ENCODE results near the gene KATNAL1.
A peak's percentile ranks its signal among the peaks of the same experiment; 100 is the strongest.
"Not testable (repeated sequence)": the region's sequence is repeated elsewhere in the genome, so short reads cannot be mapped to it uniquely, and the experiment has no call there.

The KATNAL1 gene

GRCh38 chr13:30259149-30259733 lies 48.1 kb downstream of the KATNAL1 start:
- not testable (repeated sequence) for H3K79me1 ChIP-seq (replicated peaks; ENCODE audit: low read length, poor library complexity, severe bottlenecking); H3K4me1 ChIP-seq (ENCODE audit: control insufficient read depth, insufficient read depth, low read depth, low read length); H3K4ac ChIP-seq (ENCODE audit: low read depth in 1 of 2, low read length in 2 of 2); H3K18ac ChIP-seq (ENCODE audit: low read depth in 1 of 2, low read length in 2 of 2); H2BK15ac ChIP-seq (ENCODE audit: low read depth, poor library complexity, severe bottlenecking); H4K8ac ChIP-seq (ENCODE audit: low read length); H3K14ac ChIP-seq (ENCODE audit: low read length in 2 of 2); H2AFZ ChIP-seq (ENCODE audit: low read depth, low read length); H3K4me3 ChIP-seq (ENCODE audit: insufficient read depth in 1 of 2, low read depth in 1 of 2, low read length in 2 of 2); H3K27me3 ChIP-seq (ENCODE audit: control insufficient read depth in 1 of 2, insufficient read depth in 1 of 2, low read length in 2 of 2); H2AK5ac ChIP-seq (ENCODE audit: low read length, severe bottlenecking); H2BK12ac ChIP-seq (ENCODE audit: low read length in 2 of 2); DNase-seq; H3K23ac ChIP-seq (ENCODE audit: low read length in 2 of 2); H3K9me3 ChIP-seq (ENCODE audit: control insufficient read depth, low read length); H3K4me2 ChIP-seq (ENCODE audit: low read length, poor library complexity, severe bottlenecking); H2BK5ac ChIP-seq (ENCODE audit: low read depth, low read length, poor library complexity, severe bottlenecking); H2BK120ac ChIP-seq (ENCODE audit: low read depth, low read length); H4K91ac ChIP-seq (ENCODE audit: low read length); H3K9ac ChIP-seq (ENCODE audit: low read length)
- H3K36me3 ChIP-seq (ENCODE audit: control insufficient read depth in 1 of 2, insufficient read depth in 2 of 2, low read depth in 1 of 2, low read length in 2 of 2) = peaks cover 0 to 15% of the 10 kb centered on the region in 2 experiments
- peak overlapping the region; percentile 81 for H3K27ac ChIP-seq (ENCODE audit: low read length, poor library complexity, severe bottlenecking)
- WGBS = over 99% methylated on average over 19 of the region's 22 CpGs

DNA sequence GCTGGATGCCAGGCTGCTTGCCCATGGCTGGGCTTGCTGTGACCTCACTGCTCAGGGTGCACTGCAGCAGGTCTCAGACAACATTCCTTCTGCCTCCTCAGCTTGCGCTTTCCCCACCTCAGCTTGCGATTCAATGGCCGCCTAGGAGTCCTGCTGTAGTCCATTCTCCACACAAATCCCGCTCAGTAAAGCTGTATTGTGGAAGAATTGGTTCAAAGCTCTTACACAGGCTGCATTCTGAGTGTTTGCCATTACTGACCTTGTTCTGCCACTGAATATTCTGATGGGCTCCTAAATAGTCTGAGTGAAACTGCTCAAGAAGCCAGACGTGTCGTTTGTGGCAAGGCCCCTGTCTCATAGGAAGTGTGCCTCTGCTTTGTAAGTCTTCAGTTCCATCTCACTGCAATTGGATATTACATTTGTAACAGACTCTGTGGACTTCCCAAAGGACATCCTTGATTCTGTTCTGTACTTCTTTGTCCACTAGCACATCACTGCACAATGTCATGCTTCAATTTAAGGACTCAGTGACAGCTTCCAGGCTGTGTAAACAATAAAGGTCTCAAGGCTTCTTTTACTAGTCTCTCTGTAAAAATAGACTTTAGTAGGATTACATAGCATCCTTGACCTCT lies 49.8 kb downstream of the KATNAL1 start:
- Histone ChIP-seq H3K36me3 (ENCODE audit: control insufficient read depth in 1 of 2, insufficient read depth in 2 of 2, low read depth in 1 of 2, low read length in 2 of 2) (peaks cover 0 to 27% of the 10 kb centered on the region in 2 experiments), H2AK5ac (ENCODE audit: low read length, severe bottlenecking) (no peak overlapping the region)

GRCh38 chr13:30256713-30257467 lies 50.5 kb downstream of the KATNAL1 start:
- Histone ChIP-seq H2BK12ac (ENCODE audit: low read length in 2 of 2) (peak overlapping the region in 1 of 2 experiments; percentile 98), H3K23ac (ENCODE audit: low read length in 2 of 2) (no peak overlapping the region), H3K14ac (ENCODE audit: low read length in 2 of 2) (no peak overlapping the region), H2BK120ac (ENCODE audit: low read depth, low read length) (no peak overlapping the region), H3K79me1 (replicated peaks; ENCODE audit: low read length, poor library complexity, severe bottlenecking) (peaks cover 2% of the 10 kb centered on the region), H2AK5ac (ENCODE audit: low read length, severe bottlenecking) (peak overlapping the region; percentile 6), H2BK15ac (ENCODE audit: low read depth, poor library complexity, severe bottlenecking) (no peak overlapping the region), H3K4ac (ENCODE audit: low read depth in 1 of 2, low read length in 2 of 2) (peak overlapping the region in 1 of 2 experiments; percentile 95), H3K4me3 (ENCODE audit: insufficient read depth in 1 of 2, low read depth in 1 of 2, low read length in 2 of 2) (no peak overlapping the region), H3K4me1 (ENCODE audit: control insufficient read depth, insufficient read depth, low read depth, low read length) (peaks cover 8% of the 10 kb centered on the region), H2AFZ (ENCODE audit: low read depth, low read length) (no peak overlapping the region), H3K18ac (ENCODE audit: low read depth in 1 of 2, low read length in 2 of 2) (peak overlapping the region; percentile 59 to 93), H3K4me2 (ENCODE audit: low read length, poor library complexity, severe bottlenecking) (no peak overlapping the region), H3K27ac (ENCODE audit: low read length, poor library complexity, severe bottlenecking) (peak overlapping the region; percentile 83), H4K8ac (ENCODE audit: low read length) (no peak overlapping the region), H4K91ac (ENCODE audit: low read length) (no peak overlapping the region), H3K9me3 (ENCODE audit: control insufficient read depth, low read length) (no peaks in the 10 kb centered on the region), H3K9ac (ENCODE audit: low read length) (no peak overlapping the region), H3K36me3 (ENCODE audit: control insufficient read depth in 1 of 2, insufficient read depth in 2 of 2, low read depth in 1 of 2, low read length in 2 of 2) (peaks cover 0 to 27% of the 10 kb centered on the region in 2 experiments), H3K27me3 (ENCODE audit: control insufficient read depth in 1 of 2, insufficient read depth in 1 of 2, low read length in 2 of 2) (no peaks in the 10 kb centered on the region), H2BK5ac (ENCODE audit: low read depth, low read length, poor library complexity, severe bottlenecking) (no peak overlapping the region)
- peak; percentile 33 for DNase-seq
- 89% methylated on average over 4 of the region's 5 CpGs for WGBS

More for the DNA sequence above, 49.8 kb downstream of the KATNAL1 start:
- H2AFZ ChIP-seq (ENCODE audit: low read depth, low read length) = no peak overlapping the region
- H3K23ac ChIP-seq (ENCODE audit: low read length in 2 of 2) = no peak overlapping the region
- DNase-seq = peak; percentile 62
- H3K4me2 ChIP-seq (ENCODE audit: low read length, poor library complexity, severe bottlenecking) = no peak overlapping the region
- no peak overlapping the region for H3K14ac ChIP-seq (ENCODE audit: low read length in 2 of 2)
- H4K91ac ChIP-seq (ENCODE audit: low read length) = no peak overlapping the region
- no peak overlapping the region for H3K4me3 ChIP-seq (ENCODE audit: insufficient read depth in 1 of 2, low read depth in 1 of 2, low read length in 2 of 2)
- H3K18ac ChIP-seq (ENCODE audit: low read depth in 1 of 2, low read length in 2 of 2) = peak overlapping the region; percentile 59 to 93
- no peaks in the 10 kb centered on the region for H3K9me3 ChIP-seq (ENCODE audit: control insufficient read depth, low read length)
- peaks cover 2% of the 10 kb centered on the region for H3K79me1 ChIP-seq (replicated peaks; ENCODE audit: low read length, poor library complexity, severe bottlenecking)
- H3K9ac ChIP-seq (ENCODE audit: low read length) = no peak overlapping the region
- H3K4me1 ChIP-seq (ENCODE audit: control insufficient read depth, insufficient read depth, low read depth, low read length) = peaks cover 8% of the 10 kb centered on the region
- no peaks in the 10 kb centered on the region for H3K27me3 ChIP-seq (ENCODE audit: control insufficient read depth in 1 of 2, insufficient read depth in 1 of 2, low read length in 2 of 2)
- no peak overlapping the region for H2BK5ac ChIP-seq (ENCODE audit: low read depth, low read length, poor library complexity, severe bottlenecking)
- no peak overlapping the region for H2BK120ac ChIP-seq (ENCODE audit: low read depth, low read length)
- H4K8ac ChIP-seq (ENCODE audit: low read length) = peak overlapping the region; percentile 27
- H3K4ac ChIP-seq (ENCODE audit: low read depth in 1 of 2, low read length in 2 of 2) = peak overlapping the region in 1 of 2 experiments; percentile 95
- H2BK15ac ChIP-seq (ENCODE audit: low read depth, poor library complexity, severe bottlenecking) = no peak overlapping the region
- H2BK12ac ChIP-seq (ENCODE audit: low read length in 2 of 2) = peak overlapping the region in 1 of 2 experiments; percentile 98
- H3K27ac ChIP-seq (ENCODE audit: low read length, poor library complexity, severe bottlenecking) = peak overlapping the region; percentile 83
- 50% methylated on average over 6 of the region's 6 CpGs for WGBS

GRCh38 chr13:30255696-30256095 lies 51.7 kb downstream of the KATNAL1 start:
- Histone ChIP-seq H3K27ac (ENCODE audit: low read length, poor library complexity, severe bottlenecking) (no peak overlapping the region), H3K9ac (ENCODE audit: low read length) (no peak overlapping the region)

More at GRCh38 chr13:30255696-30256095, 51.7 kb downstream of the KATNAL1 start:
- H3K4me2 ChIP-seq (ENCODE audit: low read length, poor library complexity, severe bottlenecking) = no peak overlapping the region
- H3K79me1 ChIP-seq (replicated peaks; ENCODE audit: low read length, poor library complexity, severe bottlenecking) = peaks cover 2% of the 10 kb centered on the region
- no peak overlapping the region for H2BK12ac ChIP-seq (ENCODE audit: low read length in 2 of 2)
- no peak for DNase-seq
- no peak overlapping the region for H3K4ac ChIP-seq (ENCODE audit: low read depth in 1 of 2, low read length in 2 of 2)
- no peak overlapping the region for H3K4me3 ChIP-seq (ENCODE audit: insufficient read depth in 1 of 2, low read depth in 1 of 2, low read length in 2 of 2)
- H2AFZ ChIP-seq (ENCODE audit: low read depth, low read length) = no peak overlapping the region
- no peaks in the 10 kb centered on the region for H3K27me3 ChIP-seq (ENCODE audit: control insufficient read depth in 1 of 2, insufficient read depth in 1 of 2, low read length in 2 of 2)
- H3K4me1 ChIP-seq (ENCODE audit: control insufficient read depth, insufficient read depth, low read depth, low read length) = peaks cover 8% of the 10 kb centered on the region
- no peak overlapping the region for H3K14ac ChIP-seq (ENCODE audit: low read length in 2 of 2)
- H3K9me3 ChIP-seq (ENCODE audit: control insufficient read depth, low read length) = no peaks in the 10 kb centered on the region
- H2BK120ac ChIP-seq (ENCODE audit: low read depth, low read length) = no peak overlapping the region
- peaks cover 0 to 27% of the 10 kb centered on the region in 2 experiments for H3K36me3 ChIP-seq (ENCODE audit: control insufficient read depth in 1 of 2, insufficient read depth in 2 of 2, low read depth in 1 of 2, low read length in 2 of 2)
- no peak overlapping the region for H2AK5ac ChIP-seq (ENCODE audit: low read length, severe bottlenecking)
- no peak overlapping the region for H2BK15ac ChIP-seq (ENCODE audit: low read depth, poor library complexity, severe bottlenecking)
- no peak overlapping the region for H3K18ac ChIP-seq (ENCODE audit: low read depth in 1 of 2, low read length in 2 of 2)
- no peak overlapping the region for H2BK5ac ChIP-seq (ENCODE audit: low read depth, low read length, poor library complexity, severe bottlenecking)
- no peak overlapping the region for H4K8ac ChIP-seq (ENCODE audit: low read length)
- H4K91ac ChIP-seq (ENCODE audit: low read length) = no peak overlapping the region
- H3K23ac ChIP-seq (ENCODE audit: low read length in 2 of 2) = no peak overlapping the region
- WGBS = 100% methylated on average over 1 of the region's 1 CpG
